NCI-H2081 treated with DMSO at 0.1 percent for 48 hours (cell line): ENCODE results near the gene HTR1B.

ENCODE experiments used
- DNase-seq: peaks from one replicate; lab custom pipeline; 2025; lab: John Stamatoyannopoulos, UW

HTR1B gene

GRCh38 chr6:77456531-77457248 is 6.6 kb downstream of the HTR1B start:
- no peak for DNase-seq

- no peak for DNase-seq
Observed at GRCh38 chr6:77455271-77455670, 8.0 kb downstream of the HTR1B start.

- no peak for DNase-seq
Observed at GRCh38 chr6:77454386-77454785, 8.9 kb downstream of the HTR1B start.

- no peak for DNase-seq
Observed at GRCh38 chr6:77451466-77451865, 11.8 kb downstream of the HTR1B start.

- DNase-seq, result no peak
Observed at GRCh38 chr6:77450924-77451323, 12.4 kb downstream of the HTR1B start.

- no peak for DNase-seq
Observed at GRCh38 chr6:77448546-77448945, 14.7 kb downstream of the HTR1B start.

GRCh38 chr6:77447254-77447653 is 16.0 kb downstream of the HTR1B start:
- DNase-seq, result no peak

GRCh38 chr6:77446249-77446648 is 17.0 kb downstream of the HTR1B start:
- no peak for DNase-seq

- no peak for DNase-seq
Observed at GRCh38 chr6:77445214-77445613, 18.1 kb downstream of the HTR1B start.

GRCh38 chr6:77440206-77440976 is 22.9 kb downstream of the HTR1B start:
- DNase-seq, result no peak

- no peak for DNase-seq
Observed at GRCh38 chr6:77433888-77434287, 29.4 kb downstream of the HTR1B start.

- no peak for DNase-seq
Observed at GRCh38 chr6:77430504-77430903, 32.8 kb downstream of the HTR1B start.

GRCh38 chr6:77425671-77426070 is 37.6 kb downstream of the HTR1B start:
- DNase-seq, result no peak

- DNase-seq, result no peak
Observed at GRCh38 chr6:77425216-77425615, 38.1 kb downstream of the HTR1B start.

GRCh38 chr6:77424761-77425160 is 38.5 kb downstream of the HTR1B start:
- no peak for DNase-seq

GRCh38 chr6:77416839-77417238 is 46.5 kb downstream of the HTR1B start:
- DNase-seq, result no peak

GRCh38 chr6:77415706-77416105 is 47.6 kb downstream of the HTR1B start:
- DNase-seq, result no peak
